Measurements from ENCODE around the gene PNPLA5. TPM values are rescaled to one million over a fixed set of nuclear protein-coding genes. Genes with fewer than 3 reads are reported as not detected.
"Not testable (repeated sequence)": the region's sequence is repeated elsewhere in the genome, so short reads cannot be mapped to it uniquely, and the experiment has no call there.

PNPLA5 gene
- total RNA-seq, 2 experiments from 2014 or later = not detected

GRCh38 chr22:43882122-43882767 is 9.6 kb downstream of the PNPLA5 start:
- peaks cover 5% of the 10 kb centered on the region for H3K4me1 Mint-ChIP-seq
- POLR2A ChIA-PET = interaction anchor here (1.1 kb wide), 1 partner anchor 66 kb away, joined by 3 read pairs; no protein-coding TSS in a partner anchor
- H3K36me3 Mint-ChIP-seq = no peaks in the 10 kb centered on the region
- H3K9me3 Mint-ChIP-seq = no peaks in the 10 kb centered on the region
- ATAC-seq (ENCODE audit: low read depth) (no peak), DNase-seq (no peak)
- H3K27ac Mint-ChIP-seq = no peak overlapping the region
- H3K27me3 Mint-ChIP-seq = peaks cover 4% of the 10 kb centered on the region
- H3K4me3 Mint-ChIP-seq = no peak overlapping the region

GRCh38 chr22:43881091-43882061 is 10.4 kb downstream of the PNPLA5 start:
- POLR2A ChIA-PET = no interaction called here
- no peaks in the 10 kb centered on the region for H3K9me3 Mint-ChIP-seq
- H3K4me1 Mint-ChIP-seq = peaks cover 5% of the 10 kb centered on the region
- H3K27ac Mint-ChIP-seq = no peak overlapping the region
- H3K27me3 Mint-ChIP-seq = no peaks in the 10 kb centered on the region
- H3K4me3 Mint-ChIP-seq = no peak overlapping the region
- ATAC-seq (ENCODE audit: low read depth) (no peak), DNase-seq (no peak)
- no peaks in the 10 kb centered on the region for H3K36me3 Mint-ChIP-seq

- peaks cover 4% of the 10 kb centered on the region for H3K27me3 Mint-ChIP-seq
- no peaks in the 10 kb centered on the region for H3K9me3 Mint-ChIP-seq
- no peak overlapping the region for H3K27ac Mint-ChIP-seq
- peaks cover 5% of the 10 kb centered on the region for H3K4me1 Mint-ChIP-seq
- POLR2A ChIA-PET = no interaction called here
- H3K36me3 Mint-ChIP-seq = no peaks in the 10 kb centered on the region
- H3K4me3 Mint-ChIP-seq = no peak overlapping the region
- ATAC-seq (ENCODE audit: low read depth) (no peak), DNase-seq (no peak)
Observed at GRCh38 chr22:43880541-43880991, 11.2 kb downstream of the PNPLA5 start.

GRCh38 chr22:43879901-43880540 is 11.8 kb downstream of the PNPLA5 start:
- Mint-ChIP-seq H3K4me3 (no peak overlapping the region), H3K9me3 (no peaks in the 10 kb centered on the region), H3K27me3 (peaks cover 7% of the 10 kb centered on the region), H3K36me3 (no peaks in the 10 kb centered on the region), H3K4me1 (peaks cover 3% of the 10 kb centered on the region), H3K27ac (no peak overlapping the region)
- POLR2A ChIA-PET = no interaction called here
- DNase-seq (no peak), ATAC-seq (ENCODE audit: low read depth) (no peak)

GRCh38 chr22:43878831-43879550 is 12.8 kb downstream of the PNPLA5 start:
- Mint-ChIP-seq H3K27ac (no peak overlapping the region), H3K4me1 (peaks cover 3% of the 10 kb centered on the region), H3K4me3 (no peak overlapping the region), H3K9me3 (no peaks in the 10 kb centered on the region), H3K36me3 (no peaks in the 10 kb centered on the region), H3K27me3 (peaks cover 7% of the 10 kb centered on the region)
- no peak for ATAC-seq (ENCODE audit: low read depth)
- DNase-seq = no peak
- POLR2A ChIA-PET = no interaction called here

- ATAC-seq (ENCODE audit: low read depth) (no peak), DNase-seq (no peak)
- POLR2A ChIA-PET = no interaction called here
- no peaks in the 10 kb centered on the region for H3K36me3 Mint-ChIP-seq
- peaks cover 3% of the 10 kb centered on the region for H3K4me1 Mint-ChIP-seq
- no peak overlapping the region for H3K4me3 Mint-ChIP-seq
- no peak overlapping the region for H3K27ac Mint-ChIP-seq
- peaks cover 9% of the 10 kb centered on the region for H3K27me3 Mint-ChIP-seq
- H3K9me3 Mint-ChIP-seq = no peaks in the 10 kb centered on the region
Observed at GRCh38 chr22:43878079-43878795, 13.6 kb downstream of the PNPLA5 start.

- no peak for DNase-seq
- H3K27me3 Mint-ChIP-seq = peaks cover 15% of the 10 kb centered on the region
- ATAC-seq (ENCODE audit: low read depth) = no peak
Observed at GRCh38 chr22:43876866-43877509, 14.8 kb downstream of the PNPLA5 start.

GRCh38 chr22:43869799-43870198 is 22.0 kb downstream of the PNPLA5 start:
- DNase-seq = no peak

More at GRCh38 chr22:43876866-43877509, 14.8 kb downstream of the PNPLA5 start:
- POLR2A ChIA-PET = no interaction called here
- Mint-ChIP-seq H3K36me3 (no peaks in the 10 kb centered on the region), H3K9me3 (no peaks in the 10 kb centered on the region), H3K4me1 (no peaks in the 10 kb centered on the region), H3K27ac (no peak overlapping the region), H3K4me3 (no peak overlapping the region)

GRCh38 chr22:43869001-43869400 is 22.8 kb downstream of the PNPLA5 start:
- H3K4me3 Mint-ChIP-seq; H3K9me3 Mint-ChIP-seq; H3K4me1 Mint-ChIP-seq; H3K27ac Mint-ChIP-seq; ATAC-seq (ENCODE audit: low read depth); DNase-seq; H3K36me3 Mint-ChIP-seq; POLR2A ChIA-PET: not testable (repeated sequence)
- H3K27me3 Mint-ChIP-seq = peaks cover 17% of the 10 kb centered on the region

More at GRCh38 chr22:43869799-43870198, 22.0 kb downstream of the PNPLA5 start:
- POLR2A ChIA-PET = no interaction called here
- no peak for ATAC-seq (ENCODE audit: low read depth)
- Mint-ChIP-seq H3K36me3 (no peaks in the 10 kb centered on the region), H3K27me3 (peaks cover 14% of the 10 kb centered on the region), H3K27ac (no peak overlapping the region), H3K4me3 (no peak overlapping the region), H3K4me1 (no peaks in the 10 kb centered on the region), H3K9me3 (peaks cover 1% of the 10 kb centered on the region)

- DNase-seq = peak; percentile 63
- POLR2A ChIA-PET = no interaction called here
- Mint-ChIP-seq H3K27me3 (peaks cover 23% of the 10 kb centered on the region), H3K4me1 (no peaks in the 10 kb centered on the region), H3K36me3 (no peaks in the 10 kb centered on the region), H3K9me3 (peaks cover 1% of the 10 kb centered on the region), H3K27ac (no peak overlapping the region), H3K4me3 (no peak overlapping the region)
- no peak for ATAC-seq (ENCODE audit: low read depth)
Observed at GRCh38 chr22:43867839-43868635, 23.8 kb downstream of the PNPLA5 start.

- DNase-seq (no peak), ATAC-seq (ENCODE audit: low read depth) (no peak)
- Mint-ChIP-seq H3K36me3 (no peaks in the 10 kb centered on the region), H3K27ac (peak overlapping the region; percentile 38), H3K27me3 (peaks cover 43% of the 10 kb centered on the region), H3K9me3 (no peaks in the 10 kb centered on the region), H3K4me1 (no peaks in the 10 kb centered on the region), H3K4me3 (peak overlapping the region; percentile 39)
- POLR2A ChIA-PET = no interaction called here
Observed at GRCh38 chr22:43862882-43863202, 29.0 kb downstream of the PNPLA5 start.
